Osteoblast (primary cell): ENCODE results near the gene SMIM27. TPM values are rescaled to one million over a fixed set of nuclear protein-coding genes. Genes with fewer than 3 reads are reported as not detected.
"Not testable (repeated sequence)": the region's sequence is repeated elsewhere in the genome, so short reads cannot be mapped to it uniquely, and the experiment has no call there.

ENCODE experiments used
- DNase-seq: peaks from one replicate; pipeline ENCODE4 v3.0.0; 2011; ENCODE audit warnings: low spot score, mixed read lengths; ENCODE audit not compliant: insufficient read length; ENCODE audit errors: missing footprints
- H2AFZ ChIP-seq: 2 replicates; pipeline ENCODE4 v1.6.0; 2011; ENCODE audit warnings: mild to moderate bottlenecking, low read length
- H3K27ac ChIP-seq: 2 replicates; pipeline ENCODE4 v1.5.1; 2011; ENCODE audit warnings: mild to moderate bottlenecking, low read depth, low read length, moderate library complexity
- H3K27me3 ChIP-seq: 2 replicates; pipeline ENCODE4 v1.6.0; 2012; ENCODE audit warnings: mild to moderate bottlenecking, control low read depth, inconsistent platforms, low read length, moderate library complexity; ENCODE audit not compliant: insufficient read depth
- H3K36me3 ChIP-seq: 2 replicates; pipeline ENCODE4 v1.5.1; 2011; ENCODE audit warnings: mild to moderate bottlenecking, low read length, control low read depth, moderate library complexity; ENCODE audit not compliant: insufficient read depth
- H3K4me1 ChIP-seq: 2 replicates; pipeline ENCODE4 v1.5.1; 2011; ENCODE audit warnings: mild to moderate bottlenecking, low read length, control low read depth, moderate library complexity; ENCODE audit not compliant: insufficient read depth
- H3K4me2 ChIP-seq: 2 replicates; pipeline ENCODE4 v1.6.0; 2011; ENCODE audit warnings: mild to moderate bottlenecking, low read length; ENCODE audit not compliant: insufficient read depth
- H3K4me3 ChIP-seq: fragments of 200-600 bp; sonication (generic); 3 replicates; pipeline ENCODE4 v1.5.1; 2012; ENCODE audit warnings: mild to moderate bottlenecking, low read length, inconsistent platforms; ENCODE audit not compliant: insufficient read depth
- H3K79me2 ChIP-seq: 2 replicates; pipeline ENCODE4 v1.6.0; 2012; ENCODE audit warnings: mild to moderate bottlenecking, low read length, control low read depth, inconsistent platforms; ENCODE audit not compliant: insufficient read depth
- H3K9me3 ChIP-seq: 2 replicates; pipeline ENCODE4 v1.5.1; 2011; ENCODE audit warnings: low read depth, low read length, control low read depth
- H4K20me1 ChIP-seq: 2 replicates; pipeline ENCODE4 v1.6.0; 2012; ENCODE audit warnings: mild to moderate bottlenecking, low read length, control low read depth; ENCODE audit not compliant: insufficient read depth
- CTCF ChIP-seq: IDR thresholded peaks from 2 replicates; pipeline ENCODE4 v1.5.1; 2011; ENCODE audit warnings: mild to moderate bottlenecking, low read depth, low read length, moderate library complexity; ENCODE audit errors: extremely low read depth
- total RNA-seq: library from RNA; depleted of rRNA; stranded (reverse); fragments of >200 nt; gene quantifications from 2 replicates; pipeline ENCODE4 v1.2.3, GENCODE V29; 2012

The SMIM27 gene
- total RNA-seq, 1 donor = 1.8 TPM

DNA sequence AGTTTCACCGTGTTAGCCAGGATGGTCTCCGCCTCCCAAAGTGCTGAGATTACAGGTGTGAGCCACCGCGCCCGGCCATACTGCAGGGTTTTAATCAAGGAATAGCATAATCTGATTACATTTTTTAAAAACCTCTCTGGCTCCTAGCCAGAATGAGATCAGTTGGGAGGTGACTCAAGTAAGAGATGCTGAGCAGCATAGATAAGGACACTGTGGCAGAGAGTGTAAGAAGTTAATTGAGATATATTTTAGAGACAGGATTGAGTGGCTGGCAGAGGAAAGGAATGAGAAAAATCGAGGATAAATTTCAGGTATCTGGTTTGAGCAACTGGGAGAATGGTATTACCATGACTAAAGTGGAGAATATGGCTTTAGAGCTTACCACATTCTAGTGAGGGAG is 18.8 kb upstream of the SMIM27 start:
- no peaks in the 10 kb centered on the region for H3K9me3 ChIP-seq
- H3K79me2 ChIP-seq = peaks cover 8% of the 10 kb centered on the region
- H3K36me3 ChIP-seq = peaks cover 4% of the 10 kb centered on the region
- H3K27ac ChIP-seq = no peak overlapping the region
- H3K4me1 ChIP-seq = no peaks in the 10 kb centered on the region
- no peak for DNase-seq
- H3K4me2 ChIP-seq = no peak overlapping the region
- no peaks in the 10 kb centered on the region for H4K20me1 ChIP-seq
- no peaks in the 10 kb centered on the region for H3K27me3 ChIP-seq
- no peak for TF ChIP-seq CTCF
- H3K4me3 ChIP-seq = no peak overlapping the region
- H2AFZ ChIP-seq = no peak overlapping the region

- Histone ChIP-seq H4K20me1 (no peaks in the 10 kb centered on the region), H3K9me3 (no peaks in the 10 kb centered on the region), H3K4me3 (no peak overlapping the region), H3K79me2 (peaks cover 10% of the 10 kb centered on the region), H3K36me3 (peaks cover 4% of the 10 kb centered on the region), H3K27me3 (no peaks in the 10 kb centered on the region), H3K4me2 (no peak overlapping the region), H3K27ac (no peak overlapping the region), H3K4me1 (no peaks in the 10 kb centered on the region), H2AFZ (no peak overlapping the region)
- TF ChIP-seq CTCF = no peak
- no peak for DNase-seq
Measured at GRCh38 chr9:32533816-32534215, 18.3 kb upstream of the SMIM27 start.

DNA sequence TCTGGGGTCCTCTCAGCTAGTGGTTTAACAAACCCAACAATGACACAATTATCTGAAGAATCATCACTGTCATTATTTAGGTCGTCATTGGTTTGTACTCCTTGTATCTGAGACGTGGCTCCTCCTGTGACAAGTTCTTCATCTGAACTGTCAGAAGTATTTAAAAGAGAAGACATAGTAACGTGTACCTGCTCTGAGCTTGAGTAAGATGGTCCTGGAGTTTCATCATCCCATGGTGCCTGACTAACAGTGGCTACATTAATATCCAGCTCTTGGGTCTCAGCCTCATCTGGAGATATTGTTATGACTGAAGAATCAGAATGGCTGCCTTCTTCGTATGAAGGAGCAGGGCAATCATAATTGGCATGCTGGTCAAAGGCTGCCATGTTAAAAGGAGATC is 9.1 kb upstream of the SMIM27 start:
- Histone ChIP-seq H3K36me3 (peaks cover 23% of the 10 kb centered on the region), H3K4me2 (no peak overlapping the region), H3K4me1 (no peaks in the 10 kb centered on the region), H3K9me3 (no peaks in the 10 kb centered on the region), H3K27ac (no peak overlapping the region), H2AFZ (no peak overlapping the region), H3K79me2 (peaks cover 71% of the 10 kb centered on the region), H3K27me3 (no peaks in the 10 kb centered on the region), H4K20me1 (peaks cover 27% of the 10 kb centered on the region), H3K4me3 (no peak overlapping the region)
- TF ChIP-seq CTCF = no peak
- no peak for DNase-seq

GRCh38 chr9:32545884-32546283 is 6.2 kb upstream of the SMIM27 start:
- Histone ChIP-seq H3K27me3 (no peaks in the 10 kb centered on the region), H3K4me1 (peaks cover 9% of the 10 kb centered on the region), H3K4me3 (no peak overlapping the region), H3K79me2 (peaks cover 96% of the 10 kb centered on the region), H3K27ac (no peak overlapping the region), H3K9me3 (no peaks in the 10 kb centered on the region), H2AFZ (no peak overlapping the region), H3K4me2 (no peak overlapping the region), H3K36me3 (peaks cover 23% of the 10 kb centered on the region), H4K20me1 (peaks cover 49% of the 10 kb centered on the region)
- DNase-seq = no peak
- TF ChIP-seq CTCF = no peak

GRCh38 chr9:32548213-32548612 is 3.9 kb upstream of the SMIM27 start:
- H3K79me2 ChIP-seq = peaks cover 86% of the 10 kb centered on the region
- not testable (repeated sequence) for H3K27me3 ChIP-seq

More at GRCh38 chr9:32548213-32548612, 3.9 kb upstream of the SMIM27 start:
- H3K36me3 ChIP-seq = peaks cover 18% of the 10 kb centered on the region
- H2AFZ ChIP-seq, H3K4me2 ChIP-seq, H3K27ac ChIP-seq, H3K4me1 ChIP-seq, H3K4me3 ChIP-seq, DNase-seq, H3K9me3 ChIP-seq: not testable (repeated sequence)
- H4K20me1 ChIP-seq = peaks cover 43% of the 10 kb centered on the region
